ENCODE data around the gene ALKBH5. TPM values are rescaled to one million over a fixed set of nuclear protein-coding genes. Genes with fewer than 3 reads are reported as not detected.

Gene ALKBH5
- total and polyA plus RNA-seq, 10 of the 15 experiments (the other 5 are each of a cell fraction or from before 2014, with no cell fraction given): 13.7 to 99.9 (median 52.4) TPM

DNA sequence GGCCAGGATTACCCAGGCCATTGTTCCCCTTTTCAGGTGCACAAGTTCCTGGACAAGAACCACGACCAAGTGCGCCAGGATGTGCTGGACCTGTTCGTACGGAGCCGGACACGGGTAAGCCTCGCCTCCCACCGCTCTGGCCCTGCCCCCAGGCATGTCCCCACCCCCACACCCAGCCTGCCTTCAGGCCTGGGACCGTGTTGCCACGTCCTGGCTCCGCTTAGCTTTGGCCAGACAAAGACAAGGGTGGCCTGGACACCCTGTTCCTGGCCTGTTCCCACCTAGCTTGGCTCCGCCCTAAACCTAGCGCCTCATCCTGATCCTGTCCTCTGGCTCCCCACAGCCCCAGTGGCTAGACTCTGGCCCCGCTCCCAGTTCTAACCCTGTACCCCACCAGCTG, 44.1 kb upstream of the ALKBH5 start:
- ChIA-PET RAD21 (ENCODE audit: unreplicated experiment) (interaction anchor here (1.1 to 4.3 kb wide), 3 partner anchors 46 to 59 kb away, joined by 5 to 28 read pairs (median 6); no protein-coding TSS in a partner anchor), POLR2A (no interaction called here), SMC1A (ENCODE audit: uncharacterized antibody, unreplicated experiment) (no interaction called here), CTCF (interaction anchor here (0.6 to 4.8 kb wide), 6 partner anchors 13 to 77 kb away, joined by 3 to 43 read pairs (median 6); no protein-coding TSS in a partner anchor)
- ATAC-seq (no peak), DNase-seq (ENCODE audit: low read depth, low spot score) (no peak), FAIRE-seq (no peak)
- Histone ChIP-seq H2AFZ (ENCODE audit: control insufficient read depth, low read depth, low read length) (no peak overlapping the region), H3K27ac (ENCODE audit: control insufficient read depth, insufficient read depth) (no peak overlapping the region), H3K4me2 (ENCODE audit: control insufficient read depth, insufficient read depth) (no peak overlapping the region), H3K4me1 (ENCODE audit: control insufficient read depth, insufficient read depth, low read length) (no peaks in the 10 kb centered on the region), H3K36me3 (ENCODE audit: control insufficient read depth in 2 of 2, insufficient read depth in 2 of 2, low read length in 1 of 2) (no peaks in the 10 kb centered on the region), H3K9me3 (replicated peaks; ENCODE audit: control insufficient read depth, insufficient read depth, low read length) (no peaks in the 10 kb centered on the region), H3K79me2 (ENCODE audit: control insufficient read depth, insufficient read depth, low read length) (no peaks in the 10 kb centered on the region), H4K20me1 (ENCODE audit: control insufficient read depth, insufficient read depth) (no peaks in the 10 kb centered on the region), H3K27me3 (replicated peaks in 1 of 2; ENCODE audit: control insufficient read depth in 2 of 2, insufficient read depth in 2 of 2, low read length in 1 of 2) (no peaks in the 10 kb centered on the region), H3K9ac (ENCODE audit: control insufficient read depth, insufficient read depth, low read length) (no peak overlapping the region), H3K4me3 (no peak overlapping the region)
- in situ Hi-C loops (cut with MboI) (no loop called here), intact Hi-C loops (cut with micrococcal nuclease; ENCODE audit: unreplicated experiment) (no loop called here)
- 46% methylated on average over 14 of the region's 14 CpGs for WGBS (ENCODE audit: insufficient coverage, insufficient replicate concordance, low lambda C conversion rate, missing lambda C conversion rate)
- no TSS peak for BruUV-seq (replicated peaks)
- TF ChIP-seq CHD1 (IDR thresholded peaks at IDR 0.05; ENCODE audit: low read depth, low read length) (no peak), IKZF2 (IDR thresholded peaks at IDR 0.05) (no peak), RBBP5 (conservative IDR thresholded peaks at IDR 0.05) (no peak), TAF1 (IDR thresholded peaks at IDR 0.05; ENCODE audit: borderline replicate concordance, low read depth, low read length) (no peak), TBL1XR1 (IDR thresholded peaks at IDR 0.05; ENCODE audit: low read depth, low read length) (no peak), MEF2A (IDR thresholded peaks at IDR 0.05; ENCODE audit: insufficient read depth, low read depth, low read length) (no peak), POLR2AphosphoS5 (IDR thresholded peaks at IDR 0.05; ENCODE audit: low read length) (no peak), ZNF384 (IDR thresholded peaks at IDR 0.05; ENCODE audit: borderline replicate concordance, low read depth, low read length) (no peak)
- TF ChIP-seq, protein P1, sequence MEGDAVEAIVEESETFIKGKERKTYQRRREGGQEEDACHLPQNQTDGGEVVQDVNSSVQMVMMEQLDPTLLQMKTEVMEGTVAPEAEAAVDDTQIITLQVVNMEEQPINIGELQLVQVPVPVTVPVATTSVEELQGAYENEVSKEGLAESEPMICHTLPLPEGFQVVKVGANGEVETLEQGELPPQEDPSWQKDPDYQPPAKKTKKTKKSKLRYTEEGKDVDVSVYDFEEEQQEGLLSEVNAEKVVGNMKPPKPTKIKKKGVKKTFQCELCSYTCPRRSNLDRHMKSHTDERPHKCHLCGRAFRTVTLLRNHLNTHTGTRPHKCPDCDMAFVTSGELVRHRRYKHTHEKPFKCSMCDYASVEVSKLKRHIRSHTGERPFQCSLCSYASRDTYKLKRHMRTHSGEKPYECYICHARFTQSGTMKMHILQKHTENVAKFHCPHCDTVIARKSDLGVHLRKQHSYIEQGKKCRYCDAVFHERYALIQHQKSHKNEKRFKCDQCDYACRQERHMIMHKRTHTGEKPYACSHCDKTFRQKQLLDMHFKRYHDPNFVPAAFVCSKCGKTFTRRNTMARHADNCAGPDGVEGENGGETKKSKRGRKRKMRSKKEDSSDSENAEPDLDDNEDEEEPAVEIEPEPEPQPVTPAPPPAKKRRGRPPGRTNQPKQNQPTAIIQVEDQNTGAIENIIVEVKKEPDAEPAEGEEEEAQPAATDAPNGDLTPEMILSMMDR (IDR thresholded peaks at IDR 0.05 in 2 of 3, conservative IDR thresholded peaks at IDR 0.05 in 1 of 3; ENCODE audit: control insufficient read depth in 2 of 3, extremely low read depth in 1 of 3, insufficient read depth in 1 of 3, low read depth in 3 of 3, low read length in 3 of 3): no peak
- TF ChIP-seq, protein P2, sequence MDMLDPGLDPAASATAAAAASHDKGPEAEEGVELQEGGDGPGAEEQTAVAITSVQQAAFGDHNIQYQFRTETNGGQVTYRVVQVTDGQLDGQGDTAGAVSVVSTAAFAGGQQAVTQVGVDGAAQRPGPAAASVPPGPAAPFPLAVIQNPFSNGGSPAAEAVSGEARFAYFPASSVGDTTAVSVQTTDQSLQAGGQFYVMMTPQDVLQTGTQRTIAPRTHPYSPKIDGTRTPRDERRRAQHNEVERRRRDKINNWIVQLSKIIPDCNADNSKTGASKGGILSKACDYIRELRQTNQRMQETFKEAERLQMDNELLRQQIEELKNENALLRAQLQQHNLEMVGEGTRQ (IDR thresholded peaks at IDR 0.05; ENCODE audit: borderline replicate concordance, low read depth, low read length): no peak
- TF ChIP-seq, protein P3, sequence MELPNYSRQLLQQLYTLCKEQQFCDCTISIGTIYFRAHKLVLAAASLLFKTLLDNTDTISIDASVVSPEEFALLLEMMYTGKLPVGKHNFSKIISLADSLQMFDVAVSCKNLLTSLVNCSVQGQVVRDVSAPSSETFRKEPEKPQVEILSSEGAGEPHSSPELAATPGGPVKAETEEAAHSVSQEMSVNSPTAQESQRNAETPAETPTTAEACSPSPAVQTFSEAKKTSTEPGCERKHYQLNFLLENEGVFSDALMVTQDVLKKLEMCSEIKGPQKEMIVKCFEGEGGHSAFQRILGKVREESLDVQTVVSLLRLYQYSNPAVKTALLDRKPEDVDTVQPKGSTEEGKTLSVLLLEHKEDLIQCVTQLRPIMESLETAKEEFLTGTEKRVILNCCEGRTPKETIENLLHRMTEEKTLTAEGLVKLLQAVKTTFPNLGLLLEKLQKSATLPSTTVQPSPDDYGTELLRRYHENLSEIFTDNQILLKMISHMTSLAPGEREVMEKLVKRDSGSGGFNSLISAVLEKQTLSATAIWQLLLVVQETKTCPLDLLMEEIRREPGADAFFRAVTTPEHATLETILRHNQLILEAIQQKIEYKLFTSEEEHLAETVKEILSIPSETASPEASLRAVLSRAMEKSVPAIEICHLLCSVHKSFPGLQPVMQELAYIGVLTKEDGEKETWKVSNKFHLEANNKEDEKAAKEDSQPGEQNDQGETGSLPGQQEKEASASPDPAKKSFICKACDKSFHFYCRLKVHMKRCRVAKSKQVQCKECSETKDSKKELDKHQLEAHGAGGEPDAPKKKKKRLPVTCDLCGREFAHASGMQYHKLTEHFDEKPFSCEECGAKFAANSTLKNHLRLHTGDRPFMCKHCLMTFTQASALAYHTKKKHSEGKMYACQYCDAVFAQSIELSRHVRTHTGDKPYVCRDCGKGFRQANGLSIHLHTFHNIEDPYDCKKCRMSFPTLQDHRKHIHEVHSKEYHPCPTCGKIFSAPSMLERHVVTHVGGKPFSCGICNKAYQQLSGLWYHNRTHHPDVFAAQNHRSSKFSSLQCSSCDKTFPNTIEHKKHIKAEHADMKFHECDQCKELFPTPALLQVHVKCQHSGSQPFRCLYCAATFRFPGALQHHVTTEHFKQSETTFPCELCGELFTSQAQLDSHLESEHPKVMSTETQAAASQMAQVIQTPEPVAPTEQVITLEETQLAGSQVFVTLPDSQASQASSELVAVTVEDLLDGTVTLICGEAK (IDR thresholded peaks at IDR 0.05; ENCODE audit: borderline replicate concordance): no peak

Data from GM12878 (cell line).